GM12875 (cell line): Measurements from ENCODE around the gene MEGF11.
"Not testable (repeated sequence)": the region's sequence is repeated elsewhere in the genome, so short reads cannot be mapped to it uniquely, and the experiment has no call there.

ENCODE experiments used
- H3K4me3 ChIP-seq: one replicate; pipeline ENCODE4 v1.5.1; 2011; ENCODE audit warnings: low read depth, low read length, control low read depth
- TF ChIP-seq, protein P1 (sequence below): IDR thresholded peaks from 2 replicates; pipeline ENCODE4 v1.5.1; 2011; ENCODE audit warnings: low read depth, mild to moderate bottlenecking, control low read depth, inconsistent platforms, low read length, moderate library complexity, borderline replicate concordance; ENCODE audit not compliant: insufficient read depth

Gene MEGF11

DNA sequence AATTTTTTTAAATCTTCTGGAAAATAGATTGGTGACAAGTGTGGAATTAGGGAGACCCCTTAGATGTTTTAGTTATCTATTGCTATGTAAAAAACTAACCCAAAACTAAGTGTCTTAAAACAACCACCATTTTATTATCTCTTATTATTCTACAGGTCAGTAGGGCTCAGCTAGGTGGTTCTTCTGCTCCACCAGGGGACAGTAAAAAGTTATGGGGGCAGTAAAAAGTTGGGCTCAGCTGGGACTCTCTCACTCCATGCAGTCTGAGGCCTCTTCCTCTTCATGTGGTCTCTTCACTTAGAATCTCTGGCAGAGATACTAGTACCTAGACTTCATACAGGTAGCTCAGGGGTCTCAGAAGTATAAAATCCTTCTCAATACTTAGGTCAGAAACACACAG lies 21.8 kb upstream of the MEGF11 start:
- TF ChIP-seq, protein P1, sequence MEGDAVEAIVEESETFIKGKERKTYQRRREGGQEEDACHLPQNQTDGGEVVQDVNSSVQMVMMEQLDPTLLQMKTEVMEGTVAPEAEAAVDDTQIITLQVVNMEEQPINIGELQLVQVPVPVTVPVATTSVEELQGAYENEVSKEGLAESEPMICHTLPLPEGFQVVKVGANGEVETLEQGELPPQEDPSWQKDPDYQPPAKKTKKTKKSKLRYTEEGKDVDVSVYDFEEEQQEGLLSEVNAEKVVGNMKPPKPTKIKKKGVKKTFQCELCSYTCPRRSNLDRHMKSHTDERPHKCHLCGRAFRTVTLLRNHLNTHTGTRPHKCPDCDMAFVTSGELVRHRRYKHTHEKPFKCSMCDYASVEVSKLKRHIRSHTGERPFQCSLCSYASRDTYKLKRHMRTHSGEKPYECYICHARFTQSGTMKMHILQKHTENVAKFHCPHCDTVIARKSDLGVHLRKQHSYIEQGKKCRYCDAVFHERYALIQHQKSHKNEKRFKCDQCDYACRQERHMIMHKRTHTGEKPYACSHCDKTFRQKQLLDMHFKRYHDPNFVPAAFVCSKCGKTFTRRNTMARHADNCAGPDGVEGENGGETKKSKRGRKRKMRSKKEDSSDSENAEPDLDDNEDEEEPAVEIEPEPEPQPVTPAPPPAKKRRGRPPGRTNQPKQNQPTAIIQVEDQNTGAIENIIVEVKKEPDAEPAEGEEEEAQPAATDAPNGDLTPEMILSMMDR: no peak
- no peak overlapping the region for H3K4me3 ChIP-seq

DNA sequence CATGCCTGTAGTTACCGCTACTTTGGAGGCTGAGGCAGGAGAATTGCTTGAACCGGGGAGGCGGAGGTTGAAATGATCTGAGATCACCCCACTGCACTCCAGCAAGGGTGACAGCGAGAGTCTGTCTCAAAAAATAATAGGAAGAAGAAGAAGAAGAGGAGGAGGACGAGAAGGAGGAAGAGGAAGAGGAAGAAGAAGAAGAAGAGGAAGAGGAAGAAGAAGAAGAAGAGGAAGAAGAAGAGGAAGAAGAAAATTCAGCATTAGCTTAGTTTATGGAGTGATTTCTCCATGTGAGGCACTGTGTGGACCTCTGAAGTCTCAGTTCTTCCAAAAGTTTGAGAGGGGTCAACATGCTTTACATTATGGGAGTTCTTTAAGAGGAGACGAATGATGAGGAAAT lies 17.4 kb upstream of the MEGF11 start:
- H3K4me3 ChIP-seq: no peak overlapping the region

DNA sequence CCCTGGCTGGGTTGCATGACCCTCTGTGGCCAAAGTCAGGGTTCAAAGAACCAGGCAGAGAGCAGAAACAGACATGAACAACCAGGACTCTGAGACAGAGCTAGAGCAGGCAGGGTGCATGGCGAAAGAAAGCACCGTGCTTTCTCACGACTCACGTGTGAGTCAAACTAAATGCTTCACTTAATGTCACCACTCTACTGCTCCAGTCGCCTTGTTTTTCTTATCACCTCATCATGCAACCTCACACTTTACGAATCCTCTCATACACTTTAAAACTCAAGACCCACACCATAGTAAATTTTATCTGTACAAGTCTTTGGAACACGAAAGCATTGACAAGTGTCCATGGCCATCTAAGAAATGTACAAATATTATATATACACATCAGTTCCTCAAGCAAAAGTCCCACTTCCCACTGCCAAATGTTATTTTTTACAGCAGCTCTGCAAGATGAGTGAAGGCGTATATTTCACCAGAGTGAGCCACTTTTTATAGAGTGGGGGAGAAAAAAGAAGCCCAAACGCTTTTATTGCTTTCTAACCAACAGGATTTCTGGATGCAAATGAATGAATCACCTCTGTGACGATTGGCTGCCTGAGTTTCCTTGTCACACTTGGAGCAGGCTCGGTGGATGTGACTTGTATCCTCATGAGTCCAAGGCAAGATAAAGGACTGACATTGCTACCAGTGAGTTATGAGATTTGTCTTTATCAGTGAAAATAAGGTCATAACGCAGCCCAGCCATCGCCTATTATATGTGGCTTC lies 16.0 kb upstream of the MEGF11 start:
- H3K4me3 ChIP-seq: no peak overlapping the region
- TF ChIP-seq, protein P1: no peak

More for the DNA sequence above, 17.4 kb upstream of the MEGF11 start:
- TF ChIP-seq, protein P1: no peak

DNA sequence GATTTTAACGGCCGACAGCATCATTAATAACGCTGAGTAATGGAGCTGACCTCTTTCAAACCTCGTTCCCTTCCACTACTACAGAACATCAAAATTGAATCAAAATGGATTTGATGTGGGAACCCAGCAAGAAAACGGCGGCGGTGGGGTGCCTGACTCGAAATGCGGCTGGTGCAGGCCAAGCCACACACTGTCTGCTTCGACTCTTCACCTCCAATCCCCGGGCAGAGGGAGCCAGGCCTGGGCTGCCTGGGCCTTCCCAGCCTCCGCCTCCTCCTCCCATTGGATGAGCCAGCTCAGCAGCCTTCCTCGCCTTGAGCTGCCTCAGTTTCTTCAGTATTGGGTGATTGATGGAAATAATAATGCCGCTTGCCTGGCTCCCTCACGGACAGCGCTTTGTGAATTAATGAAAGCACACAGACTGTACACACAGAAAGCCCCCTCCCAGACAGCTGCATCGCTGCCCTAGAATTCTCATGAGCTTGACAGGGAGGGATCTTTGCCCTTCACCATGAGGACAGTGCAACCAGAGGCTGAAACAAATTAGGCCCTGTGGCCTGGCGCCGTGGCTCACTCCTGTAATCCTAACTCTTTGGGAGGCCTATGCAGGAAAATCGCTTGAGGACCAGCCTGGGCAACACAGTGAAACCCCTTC lies 11.4 kb upstream of the MEGF11 start:
- TF ChIP-seq, protein P1: no peak
- H3K4me3 ChIP-seq: no peak overlapping the region

DNA sequence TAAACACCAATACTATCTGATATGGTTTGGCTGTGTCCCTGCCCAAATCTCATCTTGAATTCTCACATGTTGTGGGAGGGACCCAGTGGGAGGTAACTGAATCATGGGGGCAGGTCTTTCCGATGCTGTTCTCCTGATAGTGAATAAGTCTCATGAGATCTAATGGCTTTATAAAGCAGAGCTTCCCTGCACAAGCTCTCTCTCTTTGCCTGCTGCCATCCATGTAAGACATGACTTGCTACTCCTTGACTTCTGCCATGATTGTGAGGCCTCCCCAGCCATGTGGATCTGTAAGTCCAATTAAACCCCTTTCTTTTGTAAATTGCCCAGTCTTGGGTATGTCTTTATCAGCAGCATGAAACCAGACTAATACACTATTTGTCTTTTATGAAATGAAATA lies 9.3 kb upstream of the MEGF11 start:
- H3K4me3 ChIP-seq: not testable (repeated sequence)

DNA sequence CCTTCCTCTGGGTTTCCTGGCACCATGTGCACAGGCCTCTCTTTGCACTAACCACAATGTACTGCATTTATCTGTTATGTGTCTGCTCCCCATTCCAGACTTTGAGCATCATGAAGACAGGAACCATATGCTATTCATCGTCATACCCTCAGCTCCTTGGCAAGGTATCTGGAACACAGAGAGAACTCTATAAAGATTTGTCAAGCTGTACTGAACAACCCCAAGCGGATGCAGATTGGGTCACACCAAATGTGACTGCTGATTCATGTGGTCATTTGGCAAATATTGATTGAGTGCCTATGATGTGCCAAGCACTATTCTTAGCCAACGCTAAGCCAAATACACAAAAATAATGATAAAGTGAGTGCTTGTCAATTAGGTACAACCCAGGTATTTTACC lies 7.5 kb upstream of the MEGF11 start:
- H3K4me3 ChIP-seq: no peak overlapping the region
- TF ChIP-seq, protein P1: no peak

DNA sequence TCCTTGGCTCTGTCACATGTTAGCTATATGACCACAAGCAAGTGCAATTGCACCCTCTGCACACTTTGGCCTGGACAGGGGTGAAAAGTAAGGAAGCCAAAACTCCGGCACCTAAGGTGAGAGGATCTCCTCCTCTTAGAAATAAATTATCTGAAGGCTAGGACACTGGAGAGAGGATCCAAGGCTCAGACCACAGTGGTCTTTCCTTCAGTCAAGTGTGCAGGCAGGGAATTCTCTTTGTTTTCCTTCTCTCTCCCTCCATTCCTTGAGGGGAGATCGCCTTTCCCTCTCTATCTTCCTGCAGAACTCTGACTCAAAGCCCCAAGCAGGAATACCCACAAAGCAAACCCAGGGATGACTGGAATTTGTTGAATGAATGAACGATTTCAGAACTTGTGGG lies 3.1 kb upstream of the MEGF11 start:
- H3K4me3 ChIP-seq: no peak overlapping the region
- TF ChIP-seq, protein P1: no peak
